ENCODE results near the gene ZNF879.

The ZNF879 gene

GRCh38 chr5:179008667-179009066 is 14.9 kb upstream of the ZNF879 start:
- DNase-seq (ENCODE audit: low spot score), result no peak

GRCh38 chr5:179033004-179033580 is 9.5 kb downstream of the ZNF879 start:
- DNase-seq (ENCODE audit: low spot score), result no peak

- DNase-seq (ENCODE audit: low spot score), result no peak
Observed at GRCh38 chr5:179044765-179045164, 21.2 kb downstream of the ZNF879 start.

- DNase-seq (ENCODE audit: low spot score), result no peak
Observed at GRCh38 chr5:179051784-179052183, 28.2 kb downstream of the ZNF879 start.

GRCh38 chr5:179054036-179054785 is 30.6 kb downstream of the ZNF879 start:
- DNase-seq (ENCODE audit: low spot score), result no peak

- no peak for DNase-seq (ENCODE audit: low spot score)
Observed at GRCh38 chr5:179054876-179055275, 31.3 kb downstream of the ZNF879 start.

GRCh38 chr5:179055436-179055835 is 31.8 kb downstream of the ZNF879 start:
- no peak for DNase-seq (ENCODE audit: low spot score)

GRCh38 chr5:179055841-179056240 is 32.2 kb downstream of the ZNF879 start:
- no peak for DNase-seq (ENCODE audit: low spot score)

GRCh38 chr5:179060116-179061008 is 36.8 kb downstream of the ZNF879 start, which contains the start of gene ZNF354C:
Gene ZNF354C, plus strand, starts transcription at chr5:179060373. Its CDS starts 1,696 bp downstream, at chr5:179062069.
- peak; percentile 85 for DNase-seq (ENCODE audit: low spot score)

GRCh38 chr5:179061025-179061424 is 37.4 kb downstream of the ZNF879 start:
- no peak for DNase-seq (ENCODE audit: low spot score)

- no peak for DNase-seq (ENCODE audit: low spot score)
Observed at GRCh38 chr5:179065703-179066102, 42.1 kb downstream of the ZNF879 start.

GRCh38 chr5:179079165-179079987 is 55.8 kb downstream of the ZNF879 start:
- no peak for DNase-seq (ENCODE audit: low spot score)

GRCh38 chr5:179080724-179081123 is 57.1 kb downstream of the ZNF879 start:
- no peak for DNase-seq (ENCODE audit: low spot score)

All from CD4-positive, alpha-beta T cell treated with Interleukin-15 for 4 hours (primary cell).